Mammary epithelial cell (primary cell): ENCODE data around the gene PRAMEF6.
"Not testable (repeated sequence)": the region's sequence is repeated elsewhere in the genome, so short reads cannot be mapped to it uniquely, and the experiment has no call there.

Experiments
- EZH2 ChIP-seq: IDR thresholded peaks from 2 replicates; pipeline ENCODE4 v1.6.1; 2012; ENCODE audit warnings: low read length, inconsistent platforms, borderline replicate concordance
- TF ChIP-seq, protein P1 (sequence below), 2 donors: IDR thresholded peaks in 1 of 2; conservative IDR thresholded peaks in 1 of 2; 2 replicates each; pipeline ENCODE4 v1.5.1; 2011 to 2012; ENCODE audit warnings: inconsistent platforms in 2 of 2, low read length in 2 of 2, mild to moderate bottlenecking in 2 of 2, control low read depth in 1 of 2, low read depth in 1 of 2; ENCODE audit not compliant: insufficient read depth in 1 of 2; ENCODE audit errors: extremely low read depth in 1 of 2

DNA sequence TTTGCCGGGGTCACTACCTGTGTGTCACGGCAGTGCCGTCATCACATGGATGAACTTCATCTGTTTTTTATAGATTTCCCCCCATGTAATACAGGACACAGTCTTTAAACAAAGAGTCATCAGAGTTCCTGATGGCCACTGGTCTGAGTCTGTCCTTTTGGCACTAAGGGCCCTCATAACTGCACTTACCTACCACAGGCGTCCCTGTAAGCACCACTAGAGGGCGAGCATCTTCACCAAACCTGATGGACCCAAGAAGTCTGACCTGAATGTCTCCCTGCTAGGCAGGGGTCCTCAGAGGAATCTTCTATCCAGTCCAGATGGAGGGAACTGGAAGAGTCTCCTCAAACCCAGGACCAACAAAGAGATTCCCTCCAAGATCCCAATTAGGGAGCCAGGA, 23.0 kb downstream of the PRAMEF6 start:
- TF ChIP-seq, protein P1, sequence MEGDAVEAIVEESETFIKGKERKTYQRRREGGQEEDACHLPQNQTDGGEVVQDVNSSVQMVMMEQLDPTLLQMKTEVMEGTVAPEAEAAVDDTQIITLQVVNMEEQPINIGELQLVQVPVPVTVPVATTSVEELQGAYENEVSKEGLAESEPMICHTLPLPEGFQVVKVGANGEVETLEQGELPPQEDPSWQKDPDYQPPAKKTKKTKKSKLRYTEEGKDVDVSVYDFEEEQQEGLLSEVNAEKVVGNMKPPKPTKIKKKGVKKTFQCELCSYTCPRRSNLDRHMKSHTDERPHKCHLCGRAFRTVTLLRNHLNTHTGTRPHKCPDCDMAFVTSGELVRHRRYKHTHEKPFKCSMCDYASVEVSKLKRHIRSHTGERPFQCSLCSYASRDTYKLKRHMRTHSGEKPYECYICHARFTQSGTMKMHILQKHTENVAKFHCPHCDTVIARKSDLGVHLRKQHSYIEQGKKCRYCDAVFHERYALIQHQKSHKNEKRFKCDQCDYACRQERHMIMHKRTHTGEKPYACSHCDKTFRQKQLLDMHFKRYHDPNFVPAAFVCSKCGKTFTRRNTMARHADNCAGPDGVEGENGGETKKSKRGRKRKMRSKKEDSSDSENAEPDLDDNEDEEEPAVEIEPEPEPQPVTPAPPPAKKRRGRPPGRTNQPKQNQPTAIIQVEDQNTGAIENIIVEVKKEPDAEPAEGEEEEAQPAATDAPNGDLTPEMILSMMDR (conservative IDR thresholded peaks at IDR 0.05 in 1 of 2, IDR thresholded peaks at IDR 0.05 in 1 of 2; ENCODE audit: extremely low read depth in 1 of 2, insufficient read depth in 1 of 2, low read depth in 1 of 2, low read length in 2 of 2): not testable (repeated sequence)
- not testable (repeated sequence) for TF ChIP-seq EZH2
